Liver (tissue), 9 donors: ENCODE measurements around the gene SLX4IP. TPM values are rescaled to one million over a fixed set of nuclear protein-coding genes. Genes with fewer than 3 reads are reported as not detected.
A peak's percentile ranks its signal among the peaks of the same experiment; 100 is the strongest.

Source experiments
- DNase-seq: peaks from one replicate; pipeline ENCODE4 v3.0.0-alpha.2; 2017; ENCODE audit warnings: low spot score
- H3K27ac ChIP-seq, 2 donors: one replicate each; pipeline ENCODE4 v1.7.0; 2013; ENCODE audit warnings: inconsistent platforms in 2 of 2, low read length in 2 of 2, control low read depth in 1 of 2, low read depth in 1 of 2, mild to moderate bottlenecking in 1 of 2
- H3K27me3 ChIP-seq, 4 donors: one replicate each; pipeline versions ENCODE4 v1.6.1 to v1.7.0; 2013; ENCODE audit warnings: low read length in 3 of 4, inconsistent platforms in 1 of 4, mild to moderate bottlenecking in 1 of 4, moderate library complexity in 1 of 4; ENCODE audit not compliant: control insufficient read depth in 4 of 4, insufficient read depth in 4 of 4
- H3K36me3 ChIP-seq, 4 donors: one replicate each; pipeline versions ENCODE4 v1.6.1 to v1.7.0; 2013; ENCODE audit warnings: low read length in 3 of 4, mild to moderate bottlenecking in 3 of 4, low read depth in 1 of 4, moderate library complexity in 1 of 4; ENCODE audit not compliant: control insufficient read depth in 4 of 4, insufficient read depth in 3 of 4
- H3K4me1 ChIP-seq, 4 donors: one replicate each; pipeline versions ENCODE4 v1.6.1 to v1.7.0; 2013; ENCODE audit warnings: low read length in 3 of 4, mild to moderate bottlenecking in 3 of 4, moderate library complexity in 1 of 4; ENCODE audit not compliant: control insufficient read depth in 4 of 4, insufficient read depth in 4 of 4
- H3K4me3 ChIP-seq, 3 donors: one replicate each; pipeline versions ENCODE4 v1.6.1 to v1.7.0; 2013; ENCODE audit warnings: low read length in 3 of 3, control low read depth in 1 of 3, low read depth in 1 of 3, mild to moderate bottlenecking in 1 of 3
- H3K9ac ChIP-seq, 2 donors: one replicate each; pipeline ENCODE4 v1.7.0; 2013; ENCODE audit warnings: low read length in 2 of 2, mild to moderate bottlenecking in 2 of 2, moderate library complexity in 2 of 2, control low read depth in 1 of 2, low read depth in 1 of 2
- H3K9me3 ChIP-seq, 4 donors: one replicate each; pipeline versions ENCODE4 v1.6.1 to v1.7.0; 2013; ENCODE audit warnings: low read length in 3 of 4; ENCODE audit not compliant: control insufficient read depth in 4 of 4
- EGR1 ChIP-seq, 2 donors: IDR thresholded peaks; 2 replicates each; pipeline ENCODE4 v1.6.1; 2016 to 2018; ENCODE audit warnings: antibody characterized with exemption in 2 of 2, low read depth in 2 of 2
- FOXA1 ChIP-seq: IDR thresholded peaks from 2 replicates; pipeline ENCODE4 v1.6.1; 2016; ENCODE audit warnings: antibody characterized with exemption
- FOXA2 ChIP-seq: IDR thresholded peaks from 2 replicates; pipeline ENCODE4 v1.6.1; 2016; ENCODE audit warnings: antibody characterized with exemption
- HNF4A ChIP-seq, 2 donors: conservative IDR thresholded peaks; 2 replicates each; pipeline ENCODE4 v1.6.1; 2016; ENCODE audit warnings: antibody characterized with exemption in 2 of 2, mild to moderate bottlenecking in 2 of 2
- HNF4G ChIP-seq: IDR thresholded peaks from 2 replicates; pipeline ENCODE4 v1.6.1; 2016; ENCODE audit warnings: antibody characterized with exemption
- NR2F2 ChIP-seq: IDR thresholded peaks from 2 replicates; pipeline ENCODE4 v1.6.1; 2016; ENCODE audit warnings: antibody characterized with exemption
- RAD21 ChIP-seq, 2 donors: IDR thresholded peaks; 2 replicates each; pipeline ENCODE4 v1.6.1; 2016; ENCODE audit warnings: antibody characterized with exemption in 2 of 2, mild to moderate bottlenecking in 2 of 2
- REST ChIP-seq: IDR thresholded peaks from 2 replicates; pipeline ENCODE4 v1.6.1; 2016; ENCODE audit warnings: antibody characterized with exemption, mild to moderate bottlenecking
- SP1 ChIP-seq: IDR thresholded peaks from 2 replicates; pipeline ENCODE4 v1.6.1; 2018; ENCODE audit warnings: antibody characterized with exemption, mild to moderate bottlenecking
- TAF1 ChIP-seq: conservative IDR thresholded peaks from 2 replicates; pipeline ENCODE4 v1.6.1; 2016; ENCODE audit warnings: antibody characterized with exemption, mild to moderate bottlenecking
- WGBS: extraction: QIAGEN DNeasy Blood & Tissue Kit; methylation state at CpG from one replicate; pipeline ENCODE4 v1.1.7; 2013; 5-methylcytosine and 5-hydroxymethylcytosine counted together
- polyA plus RNA-seq, 2 donors: library from polyadenylated mRNA; stranded (reverse) in 1 of 2; unstranded in 1 of 2; fragments of 200-250 nt in 1 of 2; fragments of >200 nt in 1 of 2; fragmentation: Nextera tagmentation in 1 of 2; extraction: Ambion mirVana in 1 of 2; gene quantifications; one replicate each; pipeline versions ENCODE4 v1.2.1 to v1.2.3, GENCODE V29; 2013 to 2015
- total RNA-seq, 2 donors: library from RNA; depleted of rRNA; stranded (reverse); fragments of >200 nt; gene quantifications; one replicate each; pipeline ENCODE4 v1.2.3, GENCODE V29; 2014
- TF ChIP-seq, protein P1 (sequence below): IDR thresholded peaks from 2 replicates; pipeline ENCODE4 v1.6.1; 2016; ENCODE audit warnings: antibody characterized with exemption
- donor health status: healthy.
- donor health status: healthy.
- donor health status: healthy.
- donor health status: healthy.
- donor health status: healthy.

Gene SLX4IP
- total and polyA plus RNA-seq, 4 donors = 1.1 to 3.4 (median 2.7) TPM

- DNase-seq = no peak
Observed at GRCh38 chr20:10646886-10647420, 211.8 kb downstream of the SLX4IP start.

DNA sequence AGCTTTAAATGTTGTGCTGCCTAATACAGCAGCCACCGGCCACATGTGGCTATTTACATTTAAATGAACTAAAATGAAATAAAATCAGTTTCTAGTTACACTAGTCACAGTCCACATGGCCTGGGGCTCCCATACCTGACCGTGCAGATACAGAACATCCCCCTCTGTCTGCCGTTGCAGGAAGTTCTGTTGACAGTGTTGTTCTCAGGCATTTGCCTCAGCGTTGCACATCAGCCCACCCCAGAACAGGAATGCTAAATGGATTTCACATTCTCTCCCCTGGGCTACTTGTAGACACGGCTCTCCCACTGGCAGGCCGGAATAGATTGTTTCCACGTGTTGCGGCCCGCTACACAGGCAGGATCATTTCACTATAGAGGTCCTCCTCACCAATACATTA is 212.4 kb downstream of the SLX4IP start:
- DNase-seq = no peak
- H3K27me3 ChIP-seq = no peaks in the 10 kb centered on the region
- H3K9ac ChIP-seq = no peak overlapping the region
- no peak overlapping the region for H3K4me3 ChIP-seq
- 85% methylated on average over 9 of the region's 9 CpGs for WGBS
- peaks cover 0 to 53% (median 3%) of the 10 kb centered on the region in 4 donors for H3K36me3 ChIP-seq
- TF ChIP-seq EGR1 (IDR thresholded peaks at IDR 0.05; ENCODE audit: low read depth in 2 of 2) (no peak), RAD21 (IDR thresholded peaks at IDR 0.05) (peak in 1 of 2 donors; percentile 20)
- no peak overlapping the region for H3K27ac ChIP-seq
- no peaks in the 10 kb centered on the region for H3K4me1 ChIP-seq
- no peaks in the 10 kb centered on the region for H3K9me3 ChIP-seq

More at GRCh38 chr20:10646886-10647420, 211.8 kb downstream of the SLX4IP start:
- TF ChIP-seq FOXA1 (no peak), FOXA2 (no peak), HNF4A (conservative IDR thresholded peaks at IDR 0.05) (no peak), SP1 (no peak), HNF4G (no peak), RAD21 (IDR thresholded peaks at IDR 0.05) (no peak), NR2F2 (no peak)
- Histone ChIP-seq H3K27me3 (no peaks in the 10 kb centered on the region), H3K36me3 (peaks cover 0 to 58% (median 5%) of the 10 kb centered on the region in 4 donors), H3K9ac (no peak overlapping the region), H3K27ac (no peak overlapping the region), H3K4me3 (no peak overlapping the region), H3K9me3 (no peaks in the 10 kb centered on the region), H3K4me1 (no peaks in the 10 kb centered on the region)
- 92% methylated on average over 9 of the region's 9 CpGs for WGBS

GRCh38 chr20:10647909-10648308 is 212.8 kb downstream of the SLX4IP start:
- H3K9me3 ChIP-seq = no peaks in the 10 kb centered on the region
- peaks cover 0 to 51% (median 3%) of the 10 kb centered on the region in 4 donors for H3K36me3 ChIP-seq
- DNase-seq = no peak
- no peak overlapping the region for H3K27ac ChIP-seq
- no peak overlapping the region for H3K4me3 ChIP-seq
- no peaks in the 10 kb centered on the region for H3K27me3 ChIP-seq
- WGBS = 91% methylated on average over 11 of the region's 11 CpGs
- no peak for TF ChIP-seq FOXA2
- no peak for TF ChIP-seq TAF1
- TF ChIP-seq HNF4A (conservative IDR thresholded peaks at IDR 0.05) = no peak
- no peak for TF ChIP-seq NR2F2
- no peak for TF ChIP-seq REST
- TF ChIP-seq, protein P1, sequence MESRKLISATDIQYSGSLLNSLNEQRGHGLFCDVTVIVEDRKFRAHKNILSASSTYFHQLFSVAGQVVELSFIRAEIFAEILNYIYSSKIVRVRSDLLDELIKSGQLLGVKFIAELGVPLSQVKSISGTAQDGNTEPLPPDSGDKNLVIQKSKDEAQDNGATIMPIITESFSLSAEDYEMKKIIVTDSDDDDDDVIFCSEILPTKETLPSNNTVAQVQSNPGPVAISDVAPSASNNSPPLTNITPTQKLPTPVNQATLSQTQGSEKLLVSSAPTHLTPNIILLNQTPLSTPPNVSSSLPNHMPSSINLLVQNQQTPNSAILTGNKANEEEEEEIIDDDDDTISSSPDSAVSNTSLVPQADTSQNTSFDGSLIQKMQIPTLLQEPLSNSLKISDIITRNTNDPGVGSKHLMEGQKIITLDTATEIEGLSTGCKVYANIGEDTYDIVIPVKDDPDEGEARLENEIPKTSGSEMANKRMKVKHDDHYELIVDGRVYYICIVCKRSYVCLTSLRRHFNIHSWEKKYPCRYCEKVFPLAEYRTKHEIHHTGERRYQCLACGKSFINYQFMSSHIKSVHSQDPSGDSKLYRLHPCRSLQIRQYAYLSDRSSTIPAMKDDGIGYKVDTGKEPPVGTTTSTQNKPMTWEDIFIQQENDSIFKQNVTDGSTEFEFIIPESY = no peak
- no peak overlapping the region for H3K9ac ChIP-seq
- peaks cover 0 to under 1% (median 0%) of the 10 kb centered on the region in 4 donors for H3K4me1 ChIP-seq
